Left ventricle myocardium inferior (tissue), 1 donor: Measurements from ENCODE around the gene RBM19. TPM values are rescaled to one million over a fixed set of nuclear protein-coding genes. Genes with fewer than 3 reads are reported as not detected.

Source experiments
- DNase-seq: peaks from one replicate; pipeline ENCODE4 v3.0.0-alpha.2; 2020
- H3K27ac ChIP-seq: fragments of 200-600 bp; replicated peaks from 2 replicates; pipeline ENCODE4 v1.8.0; 2021
- H3K27me3 ChIP-seq: fragments of 200-600 bp; 2 replicates; pipeline ENCODE4 v1.8.0; 2021; ENCODE audit warnings: low read depth
- H3K36me3 ChIP-seq: fragments of 200-600 bp; 2 replicates; pipeline ENCODE4 v1.8.0; 2021
- H3K4me1 ChIP-seq: fragments of 200-600 bp; 2 replicates; pipeline ENCODE4 v1.8.0; 2021
- H3K4me3 ChIP-seq: fragments of 200-600 bp; 2 replicates; pipeline ENCODE4 v1.8.0; 2021; ENCODE audit warnings: mild to moderate bottlenecking, moderate library complexity
- H3K9me3 ChIP-seq: fragments of 200-600 bp; replicated peaks from 2 replicates; pipeline ENCODE4 v1.8.0; 2021
- CTCF ChIP-seq: fragments of 200-600 bp; IDR thresholded peaks from 2 replicates; pipeline ENCODE4 v1.8.0; 2021; ENCODE audit warnings: antibody characterized with exemption, mild to moderate bottlenecking, borderline replicate concordance
- intact Hi-C: fragments of 100-400 bp; cut with micrococcal nuclease; formaldehyde crosslinking; loops from one replicate; pipeline ENCODE4 v1.11.0; 2022
- total RNA-seq: library from RNA; stranded (reverse); fragmentation: NEBNext Ultra II Directional; extraction: Animal tissue kit (Norgen Biotek cat#: 25700); gene quantifications from one replicate; pipeline ENCODE4 v1.2.1, GENCODE V29; 2021
- donor health status: DM: no; HTN: yes; CAD: no; lungs with severe emphysema.

Gene RBM19
- total RNA-seq, 1 donor from 2014 or later, result 18.9 TPM

- H3K9me3 ChIP-seq, result no peaks in the 10 kb centered on the region
- H3K27ac ChIP-seq, result no peak overlapping the region
- no peaks in the 10 kb centered on the region for H3K36me3 ChIP-seq
- H3K4me3 ChIP-seq, result no peak overlapping the region
- no peak for TF ChIP-seq CTCF
- H3K27me3 ChIP-seq, result peaks cover 89% of the 10 kb centered on the region
- DNase-seq, result no peak
- intact Hi-C loops, result no loop called here
- no peaks in the 10 kb centered on the region for H3K4me1 ChIP-seq
Measured at GRCh38 chr12:113990250-113991223, 24.4 kb upstream of the RBM19 start.

GRCh38 chr12:113988976-113989375 lies 22.9 kb upstream of the RBM19 start:
- DNase-seq, result no peak
- H3K27me3 ChIP-seq, result peaks cover 89% of the 10 kb centered on the region
- intact Hi-C loops, result no loop called here

GRCh38 chr12:113988064-113988451 lies 21.9 kb upstream of the RBM19 start:
- Histone ChIP-seq H3K4me1 (no peaks in the 10 kb centered on the region), H3K9me3 (no peaks in the 10 kb centered on the region), H3K4me3 (no peak overlapping the region), H3K27ac (no peak overlapping the region), H3K27me3 (peaks cover 86% of the 10 kb centered on the region), H3K36me3 (no peaks in the 10 kb centered on the region)
- no peak for DNase-seq
- intact Hi-C loops, result no loop called here
- TF ChIP-seq CTCF, result no peak

More at GRCh38 chr12:113988976-113989375, 22.9 kb upstream of the RBM19 start:
- H3K4me3 ChIP-seq, result no peak overlapping the region
- no peak overlapping the region for H3K27ac ChIP-seq
- H3K36me3 ChIP-seq, result no peaks in the 10 kb centered on the region
- TF ChIP-seq CTCF, result no peak
- H3K4me1 ChIP-seq, result no peaks in the 10 kb centered on the region
- no peaks in the 10 kb centered on the region for H3K9me3 ChIP-seq

- intact Hi-C loops, result no loop called here
- no peaks in the 10 kb centered on the region for H3K9me3 ChIP-seq
- H3K27me3 ChIP-seq, result peaks cover 83% of the 10 kb centered on the region
- no peak for TF ChIP-seq CTCF
- no peak overlapping the region for H3K27ac ChIP-seq
- H3K4me1 ChIP-seq, result no peaks in the 10 kb centered on the region
- H3K4me3 ChIP-seq, result no peak overlapping the region
- DNase-seq, result no peak
- no peaks in the 10 kb centered on the region for H3K36me3 ChIP-seq
Measured at GRCh38 chr12:113987261-113988063, 21.3 kb upstream of the RBM19 start.

- Histone ChIP-seq H3K4me1 (no peaks in the 10 kb centered on the region), H3K36me3 (no peaks in the 10 kb centered on the region), H3K27me3 (peaks cover 80% of the 10 kb centered on the region), H3K9me3 (no peaks in the 10 kb centered on the region), H3K4me3 (no peak overlapping the region), H3K27ac (no peak overlapping the region)
- intact Hi-C loops, result loop anchor here (5.0 kb wide), 1 partner anchor 523 kb away; no protein-coding TSS in a partner anchor
- no peak for DNase-seq
- no peak for TF ChIP-seq CTCF
Measured at GRCh38 chr12:113984464-113984863, 18.3 kb upstream of the RBM19 start.
